Activated CD8-positive, alpha-beta memory T cell treated with anti-CD3 and anti-CD28 coated beads, Interleukin-2, amount 50 U/mL, for 24 hours (primary cell): ENCODE data around the gene RASAL2.

Experiments used
- DNase-seq: peaks from one replicate; pipeline ENCODE4 v3.0.0-alpha.2; 2020; ENCODE audit errors: extremely low read depth

RASAL2 gene

DNA sequence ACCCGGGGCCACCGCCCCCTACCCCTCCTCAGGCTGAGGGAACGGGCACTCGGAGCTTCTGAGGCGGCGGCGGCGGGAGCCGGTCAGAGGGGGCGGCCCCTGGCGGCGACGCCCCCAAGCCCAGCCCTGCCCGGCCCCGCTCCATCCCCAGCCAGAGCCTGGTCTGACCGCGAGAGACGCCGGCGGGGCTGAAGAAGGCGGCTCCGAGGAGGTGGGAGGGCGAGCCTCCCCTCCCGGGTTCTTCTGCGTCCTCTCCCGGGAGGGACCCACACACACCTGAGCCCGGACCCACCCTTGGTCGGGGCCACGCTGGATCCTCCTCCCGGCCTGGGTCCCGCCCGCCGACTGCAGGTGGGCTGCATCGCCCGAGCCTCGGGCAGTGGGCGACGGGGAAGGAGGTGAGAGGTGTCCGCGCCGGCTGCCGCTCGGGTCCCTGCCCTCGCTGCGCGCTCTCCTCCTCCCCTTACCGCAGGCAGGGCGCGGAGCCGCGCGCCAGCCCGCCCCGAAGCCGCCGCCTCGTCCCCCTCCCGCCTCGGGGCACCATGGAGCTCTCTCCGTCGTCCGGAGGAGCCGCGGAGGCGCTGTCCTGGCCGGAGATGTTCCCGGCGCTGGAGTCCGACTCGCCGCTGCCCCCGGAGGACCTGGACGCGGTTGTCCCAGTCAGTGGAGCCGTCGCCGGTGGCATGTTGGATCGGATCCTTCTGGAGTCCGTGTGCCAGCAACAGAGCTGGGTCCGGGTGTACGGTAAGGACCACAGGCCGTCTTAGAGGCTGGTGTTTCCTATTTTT is at the start of gene RASAL2:
TSS of gene RASAL2 (plus strand) at position 154 of the 788 bp plus-strand sequence. CDS start at position 543, 389 bp downstream.
- no peak for DNase-seq

DNA sequence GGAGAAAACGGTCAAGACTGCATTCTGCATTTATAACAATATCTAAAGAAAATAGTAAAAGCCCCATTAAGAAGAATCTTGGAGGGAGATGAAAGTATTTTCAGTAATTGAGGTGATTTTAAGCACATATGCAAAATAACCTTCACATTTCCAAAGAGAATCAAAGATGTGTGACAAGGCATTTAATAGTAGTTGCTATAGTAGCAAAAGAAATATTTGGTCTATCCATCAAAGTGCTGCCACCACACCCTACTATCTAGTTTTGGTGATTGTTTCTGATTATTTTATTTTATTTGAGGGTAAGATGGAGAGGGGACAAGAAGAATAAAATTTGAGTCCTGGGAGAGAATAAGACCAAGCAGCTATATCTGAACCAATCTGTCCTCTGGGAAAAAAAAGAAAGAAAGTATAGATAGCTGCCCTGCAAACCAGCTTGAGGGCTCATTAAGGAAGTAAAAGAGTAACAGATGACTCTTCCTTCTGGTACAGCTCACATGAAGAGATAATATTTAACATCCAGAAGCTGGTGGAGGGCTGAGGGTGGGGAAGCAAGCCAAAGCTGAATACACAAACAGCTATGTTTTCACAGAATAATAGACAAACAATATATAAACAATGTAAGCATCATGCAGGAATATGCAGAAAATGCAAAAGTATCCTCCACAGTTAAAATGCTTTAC is 47.2 kb upstream of the RASAL2 start:
- DNase-seq, result no peak

DNA sequence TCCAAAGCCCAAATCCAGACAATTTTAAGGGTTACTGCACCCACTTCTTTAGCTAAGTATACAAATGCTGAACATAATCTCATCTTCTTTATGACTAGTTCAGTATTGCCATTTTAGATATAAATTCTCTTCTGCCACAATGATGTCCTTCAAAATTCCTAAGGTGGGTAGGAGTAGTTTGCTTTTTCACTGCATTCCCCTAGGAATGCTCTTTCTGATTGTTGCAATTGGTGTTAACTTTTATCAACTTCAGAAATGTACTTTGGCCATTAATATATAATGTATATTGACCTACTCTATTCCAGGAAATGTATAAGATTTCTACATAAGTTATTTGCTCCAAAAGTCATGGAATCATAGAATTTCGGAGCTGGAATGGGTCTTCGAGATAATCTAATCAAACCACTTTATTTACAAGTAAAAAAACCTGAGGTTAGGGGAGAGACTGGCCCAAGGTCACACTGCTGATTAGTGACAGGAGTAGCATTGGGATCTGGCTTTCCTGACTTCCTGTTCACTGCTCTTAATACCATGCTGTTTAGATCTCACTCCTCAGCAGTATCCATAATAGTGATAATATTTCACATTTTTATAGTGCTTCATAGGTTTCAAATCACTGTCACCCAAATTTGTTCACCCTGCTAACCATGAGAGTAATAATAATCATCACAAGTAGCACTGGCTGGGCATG is 46.4 kb upstream of the RASAL2 start:
- no peak for DNase-seq

DNA sequence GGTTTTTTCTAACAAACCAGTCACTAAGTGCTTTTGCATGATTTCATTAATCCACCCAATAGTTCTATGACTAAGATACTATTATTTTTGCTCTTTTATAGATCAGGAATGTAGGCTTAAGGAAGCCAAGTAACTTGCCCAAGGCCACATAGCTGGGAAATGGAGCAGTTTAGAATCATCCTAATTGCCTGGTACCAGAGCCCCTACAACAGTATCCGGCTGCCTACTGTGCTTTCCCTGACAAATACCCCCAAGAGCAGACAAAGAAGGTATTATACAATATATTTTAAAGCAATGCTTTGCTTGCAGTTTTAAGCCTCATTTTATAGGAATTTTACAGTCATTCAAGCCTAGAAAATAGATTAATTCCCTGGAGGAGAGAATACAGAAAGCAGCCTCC is 45.5 kb upstream of the RASAL2 start:
- no peak for DNase-seq

DNA sequence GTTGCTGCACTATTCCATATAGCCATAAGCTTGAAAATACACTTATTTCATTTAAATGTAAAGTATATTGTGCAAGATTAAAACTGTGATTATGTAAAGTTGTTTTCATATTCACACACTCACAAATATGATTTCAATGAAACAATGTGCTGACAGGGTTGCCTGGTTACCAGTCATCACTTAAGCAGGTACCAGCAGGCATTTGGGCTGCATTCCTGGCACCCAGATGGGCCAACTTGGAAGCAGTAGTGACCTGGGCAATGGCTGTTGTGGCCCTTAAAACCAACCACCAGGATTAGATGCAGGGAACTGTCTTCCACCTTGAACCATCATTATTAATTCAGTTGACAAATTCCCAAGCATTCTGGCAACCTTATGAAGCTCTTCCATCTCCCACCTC is 45.0 kb upstream of the RASAL2 start:
- DNase-seq, result no peak

DNA sequence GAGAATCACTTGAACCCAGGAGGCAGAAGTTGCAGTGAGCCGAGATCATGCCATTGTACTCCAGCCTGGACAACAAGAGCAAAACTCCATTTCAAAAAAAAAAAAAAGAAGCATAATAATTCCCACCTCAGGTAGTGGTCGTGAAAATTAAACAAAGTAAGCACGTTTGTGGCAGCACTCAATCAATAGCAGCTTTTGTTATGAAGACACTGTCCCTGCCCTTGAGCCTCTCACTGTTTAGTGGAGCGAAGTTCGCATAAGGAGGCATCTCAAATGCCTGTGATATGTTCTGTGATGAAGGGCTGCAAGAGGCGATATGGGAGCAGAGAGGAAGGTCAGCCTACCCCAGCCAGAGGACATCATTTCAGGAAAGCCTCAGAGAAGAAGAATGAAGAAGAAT is 43.8 kb upstream of the RASAL2 start:
- DNase-seq, result no peak

DNA sequence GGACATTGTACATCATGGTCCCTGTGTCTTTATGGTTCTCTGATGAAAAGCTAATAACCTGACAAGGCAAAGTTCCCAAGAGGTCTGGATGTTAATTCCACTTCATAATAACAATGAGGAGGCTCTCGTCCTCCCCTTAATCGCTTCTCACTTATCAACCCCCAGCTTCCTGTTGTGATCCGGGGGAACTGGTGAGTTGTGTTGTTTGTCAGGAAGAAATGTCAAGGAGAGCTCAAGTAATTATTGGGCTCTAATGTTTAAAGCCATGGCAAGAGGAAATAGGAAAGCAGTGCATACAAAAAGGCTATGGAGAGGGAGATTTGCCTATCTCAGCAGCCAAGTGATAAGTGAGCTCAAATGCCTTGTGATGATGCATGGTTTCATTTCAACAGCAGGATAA is 42.8 kb upstream of the RASAL2 start:
- no peak for DNase-seq

DNA sequence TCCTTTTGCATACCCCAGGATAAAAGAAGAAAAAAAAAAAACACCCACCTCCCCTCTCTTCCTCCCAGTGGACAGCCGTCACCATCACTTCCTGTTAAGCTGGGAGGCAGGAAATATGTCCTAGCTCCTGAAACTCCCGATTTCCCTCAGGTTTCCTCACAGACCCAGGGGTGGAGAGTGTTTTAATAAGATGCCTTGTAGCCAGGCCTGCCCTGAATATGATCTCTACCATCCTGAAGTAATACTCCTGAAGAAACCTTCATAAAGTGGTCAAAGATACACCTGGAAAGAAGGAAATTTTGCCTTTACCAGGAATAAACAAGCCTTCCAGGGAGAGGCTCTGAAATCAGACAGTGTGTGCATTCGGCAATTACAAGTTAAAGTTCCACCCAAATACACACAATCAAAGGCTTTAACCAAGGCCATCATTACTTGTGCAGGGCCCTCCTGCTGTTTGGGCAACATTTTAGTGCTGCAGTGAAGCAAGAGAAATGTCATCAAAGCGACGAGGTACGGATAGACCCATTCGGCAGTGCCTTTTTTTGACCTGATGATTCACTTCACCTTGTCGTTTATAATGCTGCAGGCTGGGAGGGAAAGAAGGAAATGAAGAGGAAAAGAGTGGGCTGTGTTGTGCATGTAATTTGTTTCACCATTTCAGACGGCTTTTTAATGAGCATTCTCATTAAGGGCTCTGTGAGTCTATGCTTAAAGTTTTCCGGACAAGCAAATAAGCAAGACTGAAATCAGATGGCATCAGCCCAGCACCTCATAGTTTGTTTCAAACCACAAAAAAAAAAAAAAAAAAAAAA is 41.0 kb upstream of the RASAL2 start:
- DNase-seq, result no peak

DNA sequence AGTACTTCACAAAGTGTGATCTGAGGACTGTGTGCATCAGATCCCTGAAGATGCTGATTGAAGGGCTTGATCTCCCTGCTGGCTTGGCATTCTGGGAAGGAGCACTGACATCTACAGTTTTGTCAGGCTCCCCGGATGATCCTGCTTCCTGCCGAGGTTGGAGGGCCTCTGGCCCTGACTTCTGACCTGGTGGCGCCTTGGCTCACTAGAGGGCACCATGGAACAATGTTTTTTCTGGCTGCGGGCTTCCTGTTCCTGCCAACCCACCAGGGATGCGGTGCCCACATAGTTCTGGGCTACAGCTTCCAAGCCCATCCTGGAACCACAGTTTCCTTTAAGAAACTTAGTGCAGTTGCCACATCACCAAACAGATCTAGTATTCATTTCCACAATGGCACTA is 38.8 kb upstream of the RASAL2 start:
- no peak for DNase-seq

DNA sequence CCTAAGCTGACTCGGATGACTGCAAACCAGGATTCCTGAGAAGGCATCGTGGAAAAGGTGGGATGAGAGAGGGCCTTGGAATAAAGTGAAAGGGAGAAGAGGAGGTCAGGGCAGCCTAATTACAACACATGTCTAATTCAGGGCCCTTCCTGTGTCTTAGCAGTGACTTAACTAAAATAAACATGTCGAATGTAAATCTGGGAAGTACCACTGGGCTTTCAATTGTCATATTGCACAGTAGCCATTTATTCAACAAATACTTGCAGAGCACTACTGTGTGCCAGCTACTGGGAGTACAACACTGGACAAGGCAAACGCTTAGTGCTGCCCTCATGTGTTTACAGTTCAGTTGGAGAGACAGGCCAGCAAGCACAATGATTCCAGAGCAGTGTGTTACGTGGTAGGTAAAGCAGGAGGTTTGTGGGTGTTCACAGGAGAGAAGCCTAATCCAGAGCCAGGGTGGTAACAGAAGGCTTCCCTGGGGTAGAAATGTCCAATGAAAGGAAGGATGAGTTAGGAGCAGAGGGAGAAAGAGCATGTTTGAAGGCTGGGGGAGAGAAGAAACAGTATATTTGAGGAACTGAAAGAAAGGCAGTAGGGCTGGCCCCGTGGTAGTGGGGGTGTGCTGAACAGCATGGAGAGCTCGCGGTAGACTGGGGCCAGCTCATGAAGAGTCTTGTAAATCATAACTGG is 38.0 kb upstream of the RASAL2 start:
- DNase-seq, result no peak

DNA sequence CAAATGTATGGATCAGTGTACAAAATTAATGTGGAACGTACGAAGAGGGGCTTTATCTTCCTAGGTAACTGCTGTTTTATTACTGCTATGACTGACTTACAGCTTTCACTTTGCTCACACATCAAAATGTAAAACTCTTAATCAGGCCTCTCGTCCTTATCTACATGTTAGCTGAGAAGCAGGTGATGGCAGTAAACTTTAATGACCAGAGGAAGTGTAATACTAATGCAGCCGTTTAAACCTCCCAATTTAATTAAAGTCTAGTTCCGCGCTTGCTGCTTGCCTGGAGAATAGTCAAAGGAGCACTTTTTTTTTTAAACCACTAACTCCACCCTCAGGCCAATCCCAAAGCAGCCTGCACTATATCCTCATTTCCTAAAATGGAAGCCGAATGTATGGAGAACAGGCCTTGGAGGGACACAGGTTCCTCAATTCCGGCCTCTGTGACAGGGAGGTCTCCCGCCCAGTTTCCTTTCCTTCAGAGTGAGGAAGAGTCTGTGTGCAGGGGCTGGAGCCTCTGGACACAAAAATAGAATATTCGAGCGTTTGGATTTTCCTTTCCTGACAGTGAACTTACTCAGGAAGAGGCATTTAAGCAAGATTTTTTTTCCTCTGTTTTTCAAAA is 36.7 kb upstream of the RASAL2 start:
- no peak for DNase-seq

DNA sequence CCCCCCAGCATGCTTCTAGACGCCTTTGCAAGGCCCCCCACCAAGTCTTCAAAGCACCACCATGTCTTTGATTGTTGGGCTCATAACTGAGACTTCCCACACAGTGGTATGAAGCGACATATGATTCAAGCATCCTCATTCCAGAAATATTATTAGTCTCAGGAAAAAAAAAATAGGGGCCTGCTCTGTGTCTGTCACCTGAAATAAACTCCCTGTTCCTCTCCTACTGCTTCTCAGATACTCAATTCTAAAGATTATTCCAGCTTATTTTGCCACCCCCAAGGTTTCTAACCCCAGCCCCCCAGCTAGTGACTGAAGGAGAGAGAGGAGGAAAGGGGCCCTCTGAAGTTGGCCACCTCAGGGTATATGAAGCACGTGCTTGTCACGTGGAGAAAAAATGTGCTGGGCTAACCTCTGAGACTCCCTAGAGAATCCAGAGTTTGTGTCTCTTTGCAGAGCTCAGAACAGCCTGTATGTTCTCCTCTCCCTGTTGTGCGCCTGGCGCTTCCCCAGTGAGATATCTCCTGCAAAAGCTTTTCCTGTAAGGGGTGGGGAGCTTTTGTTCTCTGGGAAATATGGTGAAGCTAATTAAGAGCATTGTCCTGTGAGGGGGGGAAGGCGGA is 35.9 kb upstream of the RASAL2 start:
- no peak for DNase-seq

DNA sequence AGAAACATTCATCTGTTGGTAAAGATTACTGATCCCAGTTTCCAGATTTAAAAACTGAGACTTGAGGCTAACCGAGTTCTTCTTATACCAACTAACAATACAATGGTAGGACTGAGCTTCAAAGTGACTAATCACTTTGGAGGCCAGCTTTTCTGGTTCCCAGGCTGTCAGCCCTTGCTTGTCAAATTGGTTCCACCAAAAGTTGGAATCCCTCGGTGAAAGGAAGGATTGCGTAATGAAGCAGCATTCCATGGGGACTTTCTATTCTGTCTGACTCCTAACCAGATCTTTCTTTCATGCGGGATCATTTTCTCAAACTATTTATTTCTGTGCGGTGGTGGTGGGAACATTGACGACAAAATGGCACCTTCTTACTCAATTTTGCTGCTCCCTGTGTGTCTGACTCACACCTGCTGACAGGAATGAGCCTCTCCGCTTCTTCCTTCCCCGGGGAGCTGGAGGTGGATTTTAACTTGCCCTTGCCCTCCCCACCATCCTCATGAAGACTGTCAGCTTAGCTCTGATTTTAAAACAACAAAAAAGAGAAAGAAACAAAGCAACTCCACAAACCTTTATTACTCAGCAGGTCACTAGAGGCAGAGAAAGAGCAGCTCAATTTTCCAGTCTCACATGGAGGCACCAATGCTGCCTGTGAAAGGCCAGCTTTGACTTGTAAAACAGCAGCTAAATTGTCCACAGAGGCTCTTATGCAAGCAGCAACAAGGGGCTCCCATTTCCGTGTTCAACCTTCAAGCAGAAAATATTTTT is 32.9 kb upstream of the RASAL2 start:
- DNase-seq, result no peak

DNA sequence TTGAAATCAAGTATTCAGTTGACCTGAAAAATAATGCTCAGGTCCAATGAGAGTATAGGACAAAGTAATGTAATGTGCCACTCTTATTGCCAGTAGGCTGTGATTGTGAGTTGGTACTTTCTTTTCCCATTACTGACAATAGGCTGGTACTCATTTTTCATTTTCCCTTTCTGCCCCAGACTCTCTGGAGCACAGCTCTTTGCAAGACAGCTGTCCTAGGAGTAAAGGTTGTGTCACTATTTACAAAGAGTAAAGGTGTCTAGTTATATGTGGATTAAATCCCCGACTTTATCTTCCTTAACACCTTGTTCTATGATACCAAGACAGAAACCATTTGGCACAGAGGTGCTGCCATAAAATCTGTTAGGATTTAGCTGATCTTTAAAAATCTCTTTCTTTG is 32.3 kb upstream of the RASAL2 start:
- DNase-seq, result no peak

DNA sequence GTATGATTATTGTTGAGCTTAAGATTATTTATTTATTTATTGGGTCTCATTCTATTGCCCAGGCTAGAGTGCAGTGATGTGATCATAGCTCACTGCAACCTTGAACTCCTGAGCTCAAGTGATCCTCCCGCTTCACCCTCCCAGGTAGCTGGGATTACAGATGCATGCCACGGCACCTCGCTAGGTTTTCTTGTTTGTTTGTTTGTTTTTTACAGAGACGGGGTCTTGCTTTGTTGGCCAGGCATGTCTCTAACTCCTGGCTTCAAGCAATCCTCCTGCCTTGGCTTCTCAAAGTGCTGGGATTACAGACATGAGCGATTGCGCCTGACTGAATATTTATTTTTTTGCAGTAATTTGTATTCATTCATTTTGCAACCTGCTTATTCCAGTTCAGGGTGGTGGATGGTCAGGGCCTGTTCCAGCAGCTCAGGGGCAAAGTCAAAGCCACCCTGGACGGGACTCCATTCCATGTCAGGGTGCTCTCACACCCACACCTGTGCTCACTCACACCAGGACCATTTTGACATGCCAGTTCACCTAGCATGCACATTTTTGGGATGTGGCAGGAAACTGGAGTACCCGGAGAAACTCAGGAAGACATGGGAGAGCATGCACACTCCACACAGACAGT is 29.6 kb upstream of the RASAL2 start:
- no peak for DNase-seq

DNA sequence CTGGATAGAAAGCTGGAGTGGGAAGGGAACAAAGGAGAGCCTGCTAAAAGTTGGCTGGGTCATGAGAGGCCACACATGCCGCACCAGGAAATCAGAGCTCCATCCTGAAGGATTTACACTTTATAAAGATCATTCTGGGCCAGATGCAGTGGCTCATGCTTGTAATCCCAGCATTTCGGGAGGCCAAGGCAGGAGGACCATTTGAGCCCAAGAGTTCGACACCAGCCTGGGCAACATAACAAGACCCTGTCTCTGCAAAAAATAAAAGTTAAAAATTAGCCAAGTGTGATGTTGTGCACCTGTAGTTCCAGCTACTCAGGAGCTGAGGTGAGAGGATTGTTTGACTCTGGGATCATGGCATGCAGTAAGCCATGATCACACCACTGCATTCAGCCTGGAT is 28.7 kb upstream of the RASAL2 start:
- DNase-seq, result no peak

DNA sequence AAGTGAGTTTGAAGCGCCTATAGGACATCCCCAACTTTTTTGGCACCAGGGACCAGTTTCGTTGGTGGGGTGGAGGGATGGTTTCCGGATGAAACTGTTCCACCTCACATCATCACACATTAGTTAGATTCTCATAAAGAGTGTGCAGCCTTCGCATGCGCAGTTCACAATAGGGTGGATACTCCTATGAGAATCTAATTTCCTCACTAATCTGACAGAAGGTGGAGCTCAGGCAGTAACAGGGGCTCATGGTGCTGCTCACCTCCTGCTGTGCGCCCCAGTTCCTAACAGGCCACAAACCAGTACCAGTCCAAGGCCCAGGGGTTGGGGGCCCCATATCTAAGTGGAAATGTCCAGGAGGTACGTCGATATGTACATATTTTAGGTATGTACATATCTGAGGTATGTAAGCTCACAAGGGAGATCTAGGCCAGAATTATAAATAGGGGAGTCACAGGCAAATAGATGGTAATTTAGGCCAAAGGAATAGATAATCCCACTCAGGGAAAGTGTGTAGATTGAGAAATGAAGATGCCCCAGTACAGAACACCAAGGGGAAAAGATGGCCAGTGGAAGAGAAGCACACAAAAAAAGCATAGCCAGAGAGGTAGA is 27.5 kb upstream of the RASAL2 start:
- no peak for DNase-seq

DNA sequence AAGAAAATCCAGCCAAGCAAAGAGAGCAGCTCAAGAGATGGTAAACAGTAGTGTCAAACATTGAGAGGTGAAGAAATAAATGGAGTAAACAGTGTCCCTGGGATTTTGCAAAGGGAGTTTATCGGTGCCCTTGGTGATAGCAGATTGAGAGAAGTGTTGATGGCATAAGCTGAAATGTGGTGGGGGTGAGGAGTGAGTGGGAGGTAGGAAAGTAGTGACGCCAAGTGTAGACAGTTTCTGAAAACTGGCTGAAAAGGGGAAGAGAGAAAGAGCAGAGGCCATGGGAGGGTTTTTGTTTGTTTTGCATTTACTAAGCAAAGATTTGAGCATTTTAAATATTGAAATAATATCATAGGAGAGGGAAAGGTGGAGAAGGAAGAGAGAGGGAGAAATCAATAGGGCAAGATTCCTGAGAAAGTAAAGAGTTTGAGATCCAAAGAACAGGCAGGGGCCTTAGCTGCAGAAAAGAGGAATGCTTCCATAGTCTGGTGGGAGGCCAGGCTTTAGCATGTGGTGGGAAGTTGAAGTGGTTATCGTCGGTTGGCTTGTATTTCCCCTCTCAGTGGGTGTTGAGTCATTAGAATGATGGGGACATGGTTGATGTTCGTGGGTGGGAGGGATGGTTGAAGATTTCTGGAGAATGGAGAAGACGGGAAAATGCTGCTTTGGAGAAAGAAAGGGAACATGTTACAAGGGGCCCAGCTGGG is 26.8 kb upstream of the RASAL2 start:
- DNase-seq, result no peak
